Astrocyte of the spinal cord (primary cell): ENCODE results near the gene PKLR.

Experiments
- DNase-seq: peaks from one replicate; pipeline ENCODE4 v3.0.0; 2011; ENCODE audit warnings: low read depth, low spot score
- H3K4me3 ChIP-seq: 2 replicates; pipeline ENCODE4 v1.5.1; 2011; ENCODE audit warnings: low read depth, mild to moderate bottlenecking, low read length, moderate library complexity
- CTCF ChIP-seq: IDR thresholded peaks from 2 replicates; pipeline ENCODE4 v1.5.1; 2012; ENCODE audit warnings: low read depth, mild to moderate bottlenecking, low read length, inconsistent platforms
- in situ Hi-C: cut with HindIII; loops from 2 replicates; pipeline ENCODE4 v1.10.0; 2017; ENCODE audit warnings: low sequenced_read_pairs

PKLR gene

GRCh38 chr1:155305881-155306391 is 4.7 kb upstream of the PKLR start:
- no peak for DNase-seq
- H3K4me3 ChIP-seq, result no peak overlapping the region
- no peak for TF ChIP-seq CTCF
- in situ Hi-C loops, result no loop called here

DNA sequence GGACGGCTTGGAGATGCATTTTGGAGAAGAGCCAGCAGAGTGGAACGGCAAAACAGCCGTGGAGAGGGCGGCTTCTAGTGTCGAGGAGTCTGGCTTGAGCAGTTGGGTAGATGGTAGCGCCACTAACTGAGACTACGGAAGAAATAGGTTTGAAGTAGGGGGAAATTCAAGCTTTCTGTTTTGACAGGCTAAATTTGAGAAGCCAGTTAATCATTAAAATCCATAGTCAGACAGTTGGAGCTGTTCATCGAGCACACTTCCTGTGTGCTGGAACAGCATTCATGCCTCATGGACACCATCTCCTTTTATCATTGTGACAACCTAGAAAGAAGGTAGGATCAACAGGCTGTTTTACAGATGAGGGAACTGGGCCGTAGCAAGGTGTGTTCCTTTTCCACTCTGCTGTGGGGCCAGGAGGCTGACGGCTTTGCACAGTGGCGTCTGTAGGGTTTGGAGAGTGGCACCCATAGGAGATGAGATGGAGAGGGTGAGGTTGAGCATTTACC is 3.4 kb upstream of the PKLR start:
- no peak for TF ChIP-seq CTCF
- in situ Hi-C loops, result no loop called here
- no peak overlapping the region for H3K4me3 ChIP-seq
- DNase-seq, result no peak

GRCh38 chr1:155300553-155301329 is 497 bp downstream of the PKLR start:
- in situ Hi-C loops, result no loop called here
- no peak for TF ChIP-seq CTCF
- no peak for DNase-seq
- no peak overlapping the region for H3K4me3 ChIP-seq

- in situ Hi-C loops, result no loop called here
- no peak for TF ChIP-seq CTCF
- no peak for DNase-seq
- no peak overlapping the region for H3K4me3 ChIP-seq
Observed at GRCh38 chr1:155300024-155300423, 1.2 kb downstream of the PKLR start.

GRCh38 chr1:155297384-155297783 is 3.9 kb downstream of the PKLR start:
- in situ Hi-C loops, result no loop called here
- H3K4me3 ChIP-seq, result no peak overlapping the region
- no peak for DNase-seq
- no peak for TF ChIP-seq CTCF

DNA sequence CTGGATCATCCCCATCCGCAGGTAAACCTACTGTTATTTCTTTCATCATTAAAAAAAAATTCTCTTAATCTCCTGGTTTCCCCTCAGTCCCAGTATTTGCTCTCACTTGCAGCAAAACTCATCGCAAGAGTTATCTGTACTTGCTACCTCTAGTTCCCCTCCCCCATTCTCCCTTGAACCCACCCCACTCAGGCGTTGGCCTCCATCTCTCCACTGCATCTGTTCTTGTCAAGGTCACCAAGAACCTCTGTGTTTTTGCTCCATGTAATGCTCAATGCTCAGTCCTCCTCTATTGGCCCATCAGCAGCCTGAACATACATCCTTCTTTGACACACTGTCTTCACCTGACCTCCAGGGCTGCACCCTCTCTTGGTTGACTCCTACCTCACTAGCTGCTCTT is 4.6 kb downstream of the PKLR start:
- in situ Hi-C loops, result no loop called here
- TF ChIP-seq CTCF, result no peak
- DNase-seq, result no peak
- no peak overlapping the region for H3K4me3 ChIP-seq
